ENCODE data around the gene PRRT4.

PRRT4 gene

DNA sequence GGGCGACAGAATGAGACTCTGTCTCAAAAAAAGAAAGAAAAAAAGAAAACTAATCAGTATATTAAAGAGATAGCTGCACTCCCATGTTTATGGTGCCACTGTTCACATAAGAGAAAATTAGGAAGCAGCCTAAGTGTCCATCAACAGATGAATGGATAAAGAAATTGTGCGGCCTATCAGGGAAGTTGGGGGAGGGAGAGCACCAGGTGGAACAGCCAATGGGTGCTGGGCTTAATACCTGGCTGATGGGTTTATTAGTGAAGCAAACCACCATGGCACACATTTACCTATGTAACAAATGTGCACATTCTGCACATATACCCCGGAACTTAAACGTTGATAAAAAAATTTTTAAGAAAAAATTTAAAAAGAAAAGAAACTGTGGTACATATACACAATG lies 9.0 kb upstream of the PRRT4 start:
- peak in 1 of 2 donors; percentile 18 for DNase-seq

DNA sequence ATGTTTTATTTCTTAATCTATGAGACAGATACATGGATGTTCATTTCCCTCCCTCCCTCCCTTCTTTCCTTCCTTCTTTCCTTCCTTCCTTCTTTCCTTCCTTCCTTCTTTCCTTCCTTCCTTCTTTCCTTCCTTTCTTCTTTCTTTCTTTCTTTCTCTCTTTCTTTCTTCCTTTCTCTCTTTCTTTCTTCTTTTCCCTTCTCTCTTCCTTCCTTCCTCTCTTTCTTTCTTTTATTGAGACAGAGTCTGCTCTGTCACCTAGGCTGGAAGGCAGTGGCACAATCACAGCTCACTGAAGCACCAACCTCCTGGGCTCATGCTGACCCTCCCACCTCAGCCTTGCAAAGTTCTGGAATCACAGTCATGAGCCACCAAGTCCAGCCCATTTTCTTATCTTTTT lies 5.5 kb upstream of the PRRT4 start:
- no peak for DNase-seq

DNA sequence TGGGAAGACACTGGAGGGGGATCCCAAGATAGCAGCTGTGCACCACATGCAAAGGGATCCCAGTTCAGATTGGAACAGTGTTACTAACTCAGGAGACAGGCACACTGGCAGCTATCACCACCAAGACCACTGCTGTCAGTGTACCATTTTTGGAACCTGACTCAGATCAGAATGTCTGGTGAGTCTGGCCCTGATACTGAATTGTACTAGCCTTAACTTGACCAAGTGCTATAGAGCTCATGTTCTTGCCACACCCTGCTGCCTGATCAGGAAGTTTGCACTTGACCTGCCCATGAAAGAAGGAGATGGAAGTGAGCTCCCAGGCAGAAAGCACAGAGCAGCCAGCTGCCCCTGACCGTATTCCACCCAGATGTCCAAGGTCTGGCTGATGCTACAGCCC lies 4.8 kb upstream of the PRRT4 start:
- DNase-seq = no peak

GRCh38 chr7:128365432-128365831 lies 3.9 kb upstream of the PRRT4 start:
- DNase-seq = no peak

DNA sequence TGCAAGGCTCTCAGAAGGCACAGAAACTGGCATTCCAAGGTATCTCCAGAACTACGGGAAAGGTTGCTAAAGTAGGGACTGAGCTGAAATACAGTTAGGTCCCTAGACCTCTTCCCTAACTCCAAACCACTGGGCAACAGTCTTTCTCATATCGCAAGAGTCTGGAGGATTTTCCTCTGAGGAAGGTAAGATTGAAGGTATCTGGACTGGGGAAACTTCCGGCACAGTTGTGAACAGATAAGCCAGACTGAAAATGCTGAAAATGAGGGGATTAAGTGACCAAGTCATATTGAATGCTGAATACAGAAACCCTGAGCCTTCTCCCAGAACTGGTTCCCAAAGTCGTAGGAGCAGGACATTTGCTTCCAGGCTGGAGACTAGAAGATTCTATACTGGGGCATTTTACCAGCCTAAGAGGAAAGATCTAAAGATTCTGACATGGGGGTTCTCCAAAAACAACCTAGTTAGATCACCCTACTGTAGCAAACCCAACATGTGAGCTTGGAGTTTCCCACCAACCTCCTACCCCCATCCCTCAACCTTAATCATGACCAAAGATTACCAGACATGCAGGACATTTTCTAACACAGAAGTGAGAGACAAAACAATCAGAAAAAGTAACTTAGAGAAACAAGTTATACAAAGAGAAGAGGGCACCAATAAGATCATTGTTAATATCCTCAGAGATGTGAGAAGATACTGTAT lies 2.8 kb upstream of the PRRT4 start:
- DNase-seq = no peak

DNA sequence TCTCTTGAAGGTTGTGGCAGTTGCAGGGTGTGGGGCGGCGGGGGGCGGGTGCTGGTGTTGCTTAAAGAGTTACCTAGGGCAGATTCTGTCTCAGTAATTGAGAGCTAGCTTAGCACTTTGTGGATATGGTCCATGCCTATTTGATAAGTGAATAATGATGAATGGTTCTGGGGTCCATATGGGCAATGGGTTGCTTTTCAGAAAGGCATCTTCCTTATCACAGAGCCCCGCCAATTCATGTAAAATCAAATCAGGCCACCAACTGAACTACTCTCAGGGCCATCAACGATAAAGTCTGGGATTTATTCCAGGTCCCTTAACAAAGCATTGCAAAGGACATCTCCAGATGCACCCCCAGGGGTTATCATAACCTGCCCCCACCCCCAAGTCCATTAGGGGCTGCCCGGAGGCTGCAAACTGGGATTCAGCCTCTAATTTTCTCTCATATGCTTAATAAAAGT lies 1.8 kb upstream of the PRRT4 start:
- DNase-seq = no peak

- DNase-seq = no peak
These were observed 1.2 kb upstream of the PRRT4 start for GRCh38 chr7:128362670-128363069.

DNA sequence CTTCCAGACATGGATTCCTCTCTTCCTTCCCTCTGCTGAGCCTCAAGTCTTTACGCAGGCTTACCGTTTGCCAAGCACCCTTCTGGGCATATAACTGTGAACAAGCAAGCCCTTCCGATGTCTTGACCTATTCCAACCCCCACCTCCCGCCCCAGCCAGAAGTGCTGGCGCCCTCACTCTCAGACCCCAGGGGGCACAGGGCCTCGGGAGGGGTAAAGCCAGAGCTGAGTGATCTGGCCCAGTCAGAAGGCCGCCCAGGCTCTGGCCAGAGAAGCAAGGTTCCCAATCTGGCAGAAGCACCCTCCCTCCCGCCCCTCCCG lies 1.2 kb downstream of the PRRT4 start:
- DNase-seq = no peak

DNA sequence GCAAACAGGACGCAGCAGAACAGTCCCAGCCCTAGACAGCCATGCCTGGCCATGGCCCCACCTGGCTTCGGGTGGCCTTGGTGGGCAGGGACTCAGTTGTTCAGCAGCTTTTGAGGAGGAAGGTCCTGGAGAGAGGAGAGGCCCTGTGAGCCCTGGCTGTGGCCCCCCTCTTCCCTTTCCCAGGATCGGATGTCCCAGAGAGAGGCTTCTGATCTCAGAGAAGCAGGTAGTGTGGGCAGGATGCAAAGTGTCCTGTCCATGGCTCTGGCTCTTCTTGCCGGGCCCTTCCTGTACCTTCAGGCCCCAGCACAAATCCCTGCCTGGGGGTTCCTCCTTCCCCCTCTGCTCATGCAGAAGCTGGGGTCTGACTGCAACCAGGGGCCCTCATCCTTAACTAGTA lies 1.6 kb downstream of the PRRT4 start:
- DNase-seq = no peak

GRCh38 chr7:128359336-128359735 lies 2.2 kb downstream of the PRRT4 start:
- DNase-seq = no peak

GRCh38 chr7:128358233-128358632 lies 3.3 kb downstream of the PRRT4 start:
- no peak for DNase-seq

GRCh38 chr7:128357217-128357613 lies 4.3 kb downstream of the PRRT4 start:
- no peak for DNase-seq

- no peak for DNase-seq
These were observed 4.8 kb downstream of the PRRT4 start for GRCh38 chr7:128356546-128357216.

GRCh38 chr7:128353610-128354009 lies 7.9 kb downstream of the PRRT4 start:
- DNase-seq = no peak

- no peak for DNase-seq
These were observed 8.3 kb downstream of the PRRT4 start for GRCh38 chr7:128353189-128353588.

DNA sequence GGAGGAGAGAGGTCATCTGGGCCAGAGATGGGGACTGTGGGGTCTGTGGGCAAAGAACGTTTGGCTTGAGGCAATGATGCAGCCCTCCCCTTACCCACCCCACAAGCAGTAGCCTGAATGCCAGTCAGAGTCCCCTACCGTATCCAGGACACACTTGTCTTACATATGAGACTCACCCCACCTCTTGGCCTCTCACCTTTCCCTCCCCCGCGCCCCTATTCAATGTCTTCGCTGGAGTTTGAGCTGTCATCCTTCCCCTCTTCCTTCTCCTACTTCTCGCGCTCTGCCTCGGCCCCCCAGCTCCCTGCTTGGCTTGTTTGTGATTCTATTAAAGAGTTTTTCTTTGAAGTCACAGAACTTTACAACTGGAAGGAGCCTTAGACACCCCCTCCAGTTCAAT lies 8.9 kb downstream of the PRRT4 start:
- DNase-seq = no peak

DNA sequence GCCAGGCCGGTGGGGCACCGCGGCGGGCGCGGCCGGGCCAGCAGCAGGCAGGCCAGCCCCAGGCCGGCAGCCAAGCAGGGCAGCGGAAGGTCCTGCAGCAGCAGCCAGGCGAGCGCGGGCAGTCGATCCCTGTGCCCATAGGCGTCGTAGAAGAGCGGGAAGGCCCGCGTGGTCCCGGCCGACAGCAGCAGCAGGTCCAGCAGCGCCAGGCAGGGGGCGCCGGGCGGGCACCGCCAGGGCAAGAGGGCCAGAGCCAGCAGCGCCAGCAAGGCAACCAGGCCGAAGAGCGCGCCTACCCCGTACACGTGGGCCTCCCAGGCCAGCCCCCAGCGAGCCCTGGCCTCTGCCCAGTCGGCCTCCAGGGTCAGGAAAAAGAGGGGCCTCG lies 9.3 kb downstream of the PRRT4 start:
- no peak for DNase-seq

DNA sequence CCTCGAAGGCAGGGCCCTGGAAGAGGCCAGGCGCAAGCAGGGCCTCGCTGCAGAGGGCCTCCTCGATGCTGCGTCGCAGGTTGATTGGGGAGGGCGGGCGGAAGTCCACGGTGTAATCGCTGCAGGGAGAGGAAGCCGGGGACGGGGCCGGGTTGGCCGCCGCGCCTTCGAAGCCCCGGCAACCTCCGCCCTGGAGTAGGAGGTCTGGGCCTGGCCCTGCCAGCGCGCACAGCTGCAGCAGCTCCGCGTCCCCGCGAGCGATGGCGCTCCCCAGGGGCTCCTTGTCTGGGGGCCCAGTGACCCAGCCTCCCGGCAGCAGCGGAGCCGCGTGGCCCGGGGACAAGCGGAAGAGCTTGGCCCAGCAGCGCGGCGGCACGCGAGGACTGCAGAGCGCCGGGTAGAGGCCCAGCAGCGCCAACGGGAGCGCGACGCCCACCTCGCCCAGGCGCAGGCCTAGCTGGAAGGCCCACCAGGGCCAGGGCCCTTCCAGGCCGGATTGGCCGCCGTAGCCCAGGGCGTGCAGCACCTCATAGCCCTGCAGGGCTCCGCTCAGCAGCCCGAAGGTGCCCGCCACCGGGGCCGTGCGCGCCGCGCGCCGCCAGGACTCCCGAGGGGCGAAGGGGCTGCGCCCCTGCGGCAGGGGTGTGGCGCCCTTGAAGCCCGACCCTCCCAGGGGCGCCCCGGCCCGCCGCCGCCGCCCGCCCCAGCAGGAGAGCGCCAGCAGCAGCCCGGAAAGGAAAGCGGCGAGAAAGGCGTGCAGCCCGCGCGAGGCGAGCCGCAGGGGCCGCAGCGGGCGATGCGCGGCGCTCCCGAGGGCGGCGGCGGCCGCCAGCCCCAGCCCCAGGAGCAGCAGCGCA lies 10.0 kb downstream of the PRRT4 start:
- DNase-seq = no peak

DNA sequence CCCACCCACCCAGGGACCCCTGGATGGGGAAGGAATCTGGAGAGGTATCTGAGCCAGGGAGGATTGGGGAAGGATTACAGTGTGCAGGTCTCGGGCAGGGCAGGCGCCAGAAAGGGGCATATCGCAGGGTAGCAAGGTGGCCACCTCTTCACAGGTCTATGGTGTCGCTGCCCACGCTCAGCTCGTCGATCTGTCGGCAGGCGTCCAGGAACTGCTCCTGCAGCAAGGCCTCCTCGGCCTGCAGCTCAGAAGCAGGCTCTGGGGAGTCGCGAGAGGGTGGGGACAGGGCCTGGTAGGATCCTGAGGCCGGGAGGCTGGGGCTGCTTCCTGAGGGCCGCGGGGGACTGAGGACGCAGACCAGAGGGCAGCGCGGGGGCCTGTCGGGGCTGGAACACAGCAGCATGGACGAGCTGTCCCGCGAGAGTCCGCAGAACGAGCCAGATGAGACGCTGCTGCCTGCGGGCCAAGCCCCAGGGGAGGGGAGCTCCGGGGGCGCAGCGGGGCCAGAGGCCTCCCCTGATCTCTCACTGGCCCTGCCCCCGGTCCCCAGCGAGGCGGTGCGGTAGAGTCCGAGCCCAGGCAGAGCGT lies 10.7 kb downstream of the PRRT4 start:
- DNase-seq = no peak

DNA sequence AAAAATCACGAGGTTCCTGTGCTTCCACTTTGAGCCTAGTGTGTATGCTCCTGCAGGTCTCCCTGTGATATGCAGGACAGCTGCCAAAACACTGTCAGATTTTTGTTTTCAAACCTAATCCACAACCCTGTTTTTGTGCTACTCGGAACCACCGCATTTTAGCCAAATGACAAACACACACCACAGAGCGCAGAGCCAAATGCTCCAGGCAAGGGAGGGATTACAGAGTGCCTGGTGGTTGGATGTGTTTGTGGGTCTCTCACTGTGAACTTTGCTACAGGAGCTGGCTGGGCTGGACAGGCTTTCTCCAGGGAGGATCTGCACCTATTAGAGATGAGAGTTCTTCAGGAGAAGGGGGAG lies 12.0 kb downstream of the PRRT4 start:
- no peak for DNase-seq

DNA sequence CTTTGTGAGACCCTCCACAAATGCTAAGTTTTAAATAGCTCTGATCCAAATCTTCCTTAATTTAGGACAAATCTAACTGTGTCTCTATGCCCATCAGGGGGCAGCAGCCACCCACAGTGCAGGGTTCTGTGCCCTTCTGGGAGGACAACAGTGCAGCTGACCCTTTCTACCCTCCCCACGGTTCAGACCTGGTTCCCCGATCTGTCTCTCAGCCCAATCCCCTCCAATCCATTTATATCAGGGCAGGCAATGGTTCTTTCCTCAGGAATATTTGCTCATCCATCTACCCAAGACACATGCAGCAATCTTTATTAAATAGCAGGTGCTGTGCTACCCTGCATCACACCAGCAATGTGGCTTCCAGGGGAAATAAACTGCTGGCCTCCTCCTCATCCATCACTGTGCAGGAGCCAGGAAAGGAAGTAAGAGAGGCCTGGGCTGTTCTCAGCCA lies 13.8 kb downstream of the PRRT4 start:
- peak in 1 of 2 donors; percentile 37 for DNase-seq

- no peak for DNase-seq
These were observed 17.1 kb downstream of the PRRT4 start for GRCh38 chr7:128344431-128344774.

DNA sequence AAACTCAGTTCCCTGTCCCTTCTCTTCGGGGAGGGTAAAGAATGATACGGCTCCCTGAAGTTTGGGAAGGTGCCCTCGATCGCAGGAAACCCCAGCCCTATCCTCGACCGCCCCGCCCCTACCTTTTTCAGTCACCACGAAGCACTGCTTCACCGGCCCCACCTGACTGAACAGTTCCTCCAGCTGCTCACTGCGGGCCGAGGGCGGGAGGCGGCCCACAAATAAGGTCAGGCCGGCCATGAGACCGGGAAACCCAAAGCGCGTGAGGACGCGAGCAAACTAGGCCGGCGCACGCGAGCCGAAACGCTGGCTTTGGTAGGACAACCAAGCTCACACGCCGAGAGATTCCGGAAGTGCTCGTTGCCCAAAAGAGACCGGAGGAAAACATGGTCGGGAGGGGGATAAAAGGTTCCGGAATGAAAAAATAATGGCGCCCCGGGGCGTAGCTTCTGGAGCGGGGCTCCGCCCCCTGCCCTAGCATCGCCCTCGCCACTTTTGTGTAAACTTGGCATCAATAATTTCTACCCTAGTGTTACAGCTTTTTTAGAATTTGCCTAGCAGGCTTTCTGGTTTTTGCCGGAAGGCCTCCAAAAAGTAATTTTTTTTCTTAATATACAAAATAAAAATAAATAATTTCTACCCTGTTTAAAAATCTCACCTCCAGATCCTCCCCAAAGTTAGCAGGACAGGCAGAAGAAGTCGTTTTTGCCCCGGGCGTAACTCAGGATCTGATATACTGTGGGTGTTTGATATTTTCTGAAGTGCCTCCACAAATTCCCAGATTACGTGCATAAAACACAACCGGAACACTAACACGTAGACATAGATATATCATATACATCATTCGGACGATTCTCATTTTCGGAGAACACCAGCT lies 17.7 kb downstream of the PRRT4 start, which contains the start of gene RBM28:
TSS of gene RBM28 (minus strand) at position 355 of the 877 bp plus-strand sequence. CDS start at position 240, 115 bp downstream.
- DNase-seq = peak; percentile 63 to 86
